SK-N-SH treated with all-trans-retinoic acid at 6 μM for 48 hours (cell line): ENCODE measurements around the gene UROC1.

Experiments
- ARNTL ChIP-seq: fragments of 450-650 bp; formaldehyde crosslinking; IDR thresholded peaks from 2 replicates; pipeline ENCODE4 v1.5.0; 2020; ENCODE audit warnings: low read depth, mild to moderate bottlenecking, moderate library complexity, borderline replicate concordance
- ESRRG ChIP-seq: fragments of 250-450 bp; sonication (Bioruptor Pico); IDR thresholded peaks from 2 replicates; pipeline ENCODE4 v1.6.1; 2021; ENCODE audit warnings: mild to moderate bottlenecking
- GLIS3 ChIP-seq: fragments of 250-450 bp; sonication (Bioruptor Pico); IDR thresholded peaks from 2 replicates; pipeline ENCODE4 v1.5.0; 2020; ENCODE audit warnings: mild to moderate bottlenecking, moderate library complexity
- SNAI2 ChIP-seq: fragments of 250-450 bp; sonication (Bioruptor Pico); IDR thresholded peaks from 2 replicates; pipeline ENCODE4 v1.5.0; 2020; ENCODE audit warnings: mild to moderate bottlenecking, moderate library complexity
- ZFP3 ChIP-seq: fragments of 250-450 bp; sonication (Bioruptor Pico); IDR thresholded peaks from 2 replicates; pipeline ENCODE4 v1.5.0; 2020; ENCODE audit warnings: mild to moderate bottlenecking, moderate library complexity
- ZNF70 ChIP-seq: fragments of 450-650 bp; formaldehyde crosslinking; IDR thresholded peaks from 2 replicates; pipeline ENCODE4 v1.5.0; 2020; ENCODE audit warnings: mild to moderate bottlenecking, moderate library complexity
- ZNF8 ChIP-seq: fragments of 450-650 bp; formaldehyde crosslinking; IDR thresholded peaks from 2 replicates; pipeline ENCODE4 v1.5.0; 2020; ENCODE audit warnings: mild to moderate bottlenecking, moderate library complexity
- TF ChIP-seq, protein P1 (sequence below): fragments of 250-450 bp; sonication (Bioruptor Pico); IDR thresholded peaks from 2 replicates; pipeline ENCODE4 v1.8.0; 2021; ENCODE audit warnings: low read depth, mild to moderate bottlenecking, moderate library complexity, borderline replicate concordance
- TF ChIP-seq, protein P2 (sequence below): fragments of 250-450 bp; sonication (Bioruptor Pico); IDR thresholded peaks from 2 replicates; pipeline ENCODE4 v1.8.0; 2020; ENCODE audit warnings: mild to moderate bottlenecking, moderate library complexity, borderline replicate concordance

DNA sequence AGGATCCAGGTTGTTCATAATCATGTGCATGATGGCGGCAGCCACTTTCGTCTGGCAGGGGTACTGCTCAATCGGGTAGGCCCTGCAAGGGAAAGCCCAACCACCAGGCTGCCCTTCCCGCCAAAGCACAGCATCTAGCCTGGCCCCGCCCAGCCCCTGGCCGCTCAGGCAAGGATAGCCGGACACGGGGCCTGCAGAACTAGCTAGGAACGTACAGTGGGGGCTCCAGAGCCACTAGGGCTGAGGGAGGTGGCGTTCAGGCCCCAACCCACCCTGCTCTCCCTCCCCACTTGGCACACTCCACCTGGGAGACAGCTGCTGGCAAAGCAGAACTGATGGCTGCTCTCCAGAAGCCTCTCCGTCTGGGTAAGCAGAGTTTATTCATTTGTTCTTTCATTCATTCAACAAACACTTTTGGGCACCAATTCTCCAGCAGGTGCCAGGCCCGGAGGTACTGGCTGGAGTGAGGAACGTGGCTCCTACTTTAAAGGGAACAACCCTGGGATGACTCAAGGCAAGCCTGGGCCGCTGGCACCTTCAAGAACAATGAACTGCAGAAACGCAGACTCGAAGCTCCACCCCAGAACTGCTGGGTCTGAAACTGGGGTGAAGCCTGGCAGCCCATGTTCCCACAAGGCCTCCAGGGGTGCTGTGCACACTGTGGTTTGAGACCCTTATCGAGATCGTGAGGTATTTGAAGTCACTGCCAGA, 7.8 kb downstream of the UROC1 start:
- no peak for TF ChIP-seq ZNF8 (CRISPR knock-in tag)
- TF ChIP-seq ZFP3 (CRISPR knock-in tag): no peak
- TF ChIP-seq GLIS3: no peak
- no peak for TF ChIP-seq ARNTL (CRISPR knock-in tag)
- TF ChIP-seq, protein P1, sequence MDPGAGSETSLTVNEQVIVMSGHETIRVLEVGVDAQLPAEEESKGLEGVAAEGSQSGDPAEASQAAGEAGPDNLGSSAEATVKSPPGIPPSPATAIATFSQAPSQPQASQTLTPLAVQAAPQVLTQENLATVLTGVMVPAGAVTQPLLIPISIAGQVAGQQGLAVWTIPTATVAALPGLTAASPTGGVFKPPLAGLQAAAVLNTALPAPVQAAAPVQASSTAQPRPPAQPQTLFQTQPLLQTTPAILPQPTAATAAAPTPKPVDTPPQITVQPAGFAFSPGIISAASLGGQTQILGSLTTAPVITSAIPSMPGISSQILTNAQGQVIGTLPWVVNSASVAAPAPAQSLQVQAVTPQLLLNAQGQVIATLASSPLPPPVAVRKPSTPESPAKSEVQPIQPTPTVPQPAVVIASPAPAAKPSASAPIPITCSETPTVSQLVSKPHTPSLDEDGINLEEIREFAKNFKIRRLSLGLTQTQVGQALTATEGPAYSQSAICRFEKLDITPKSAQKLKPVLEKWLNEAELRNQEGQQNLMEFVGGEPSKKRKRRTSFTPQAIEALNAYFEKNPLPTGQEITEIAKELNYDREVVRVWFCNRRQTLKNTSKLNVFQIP (CRISPR knock-in tag): no peak
- no peak for TF ChIP-seq ZNF70 (CRISPR knock-in tag)
- TF ChIP-seq SNAI2 (CRISPR knock-in tag): no peak
- no peak for TF ChIP-seq ESRRG (CRISPR knock-in tag)
- TF ChIP-seq, protein P2, sequence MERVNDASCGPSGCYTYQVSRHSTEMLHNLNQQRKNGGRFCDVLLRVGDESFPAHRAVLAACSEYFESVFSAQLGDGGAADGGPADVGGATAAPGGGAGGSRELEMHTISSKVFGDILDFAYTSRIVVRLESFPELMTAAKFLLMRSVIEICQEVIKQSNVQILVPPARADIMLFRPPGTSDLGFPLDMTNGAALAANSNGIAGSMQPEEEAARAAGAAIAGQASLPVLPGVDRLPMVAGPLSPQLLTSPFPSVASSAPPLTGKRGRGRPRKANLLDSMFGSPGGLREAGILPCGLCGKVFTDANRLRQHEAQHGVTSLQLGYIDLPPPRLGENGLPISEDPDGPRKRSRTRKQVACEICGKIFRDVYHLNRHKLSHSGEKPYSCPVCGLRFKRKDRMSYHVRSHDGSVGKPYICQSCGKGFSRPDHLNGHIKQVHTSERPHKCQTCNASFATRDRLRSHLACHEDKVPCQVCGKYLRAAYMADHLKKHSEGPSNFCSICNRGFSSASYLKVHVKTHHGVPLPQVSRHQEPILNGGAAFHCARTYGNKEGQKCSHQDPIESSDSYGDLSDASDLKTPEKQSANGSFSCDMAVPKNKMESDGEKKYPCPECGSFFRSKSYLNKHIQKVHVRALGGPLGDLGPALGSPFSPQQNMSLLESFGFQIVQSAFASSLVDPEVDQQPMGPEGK (CRISPR knock-in tag): no peak
